A549 (cell line): ENCODE data around the gene BHLHE23. TPM values are rescaled to one million over a fixed set of nuclear protein-coding genes. Genes with fewer than 3 reads are reported as not detected.

Experiments
- ATAC-seq, 2 experiments: fragments of 200-7000 bp in 1 of 2; fragments of >200 bp in 1 of 2; cut with Nextera tagmentation in 1 of 2; cut with Tn5 transposase in 1 of 2; 3 replicates each; pipeline versions ENCODE4 v1.8.0 to v1.9.1; 2018 to 2020; ENCODE audit warnings: mild to moderate bottlenecking in 1 of 2, moderate library complexity in 1 of 2
- CTCF ChIA-PET: fragments of 300-600 bp; sonication (Branson Sonifier 250); formaldehyde crosslinking; extraction: SDS; loops from one replicate; lab custom pipeline; 2021; ENCODE audit warnings: antibody characterized with exemption, inconsistent platforms; lab: Yijun Ruan, JAX
- POLR2A ChIA-PET: fragments of 350-600 bp; formaldehyde crosslinking; extraction: SDS; loops from one replicate; lab custom pipeline; 2021; ENCODE audit warnings: antibody characterized with exemption, inconsistent platforms; lab: Yijun Ruan, JAX
- DNase-seq, 2 experiments: peaks; one replicate each; pipeline versions ENCODE4 v3.0.0 to v3.0.0-alpha.2; 2011 to 2016; ENCODE audit warnings: low read depth in 1 of 2, low spot score in 1 of 2
- FAIRE-seq: peaks from 2 replicates; lab custom pipeline; 2011; peaks lifted over from hg19 to GRCh38; lab: Jason Lieb, UNC
- H3K27ac ChIP-seq, 2 experiments: fragments of >200 bp; sonication (Bioruptor Twin); formaldehyde crosslinking; 3 replicates each; pipeline ENCODE4 v1.5.1; 2016 to 2017
- H3K4me1 ChIP-seq: fragments of >200 bp; sonication (Bioruptor Twin); formaldehyde crosslinking; 3 replicates; pipeline ENCODE4 v1.6.1; 2016
- H3K4me2 ChIP-seq: fragments of >200 bp; sonication (Bioruptor Twin); formaldehyde crosslinking; 3 replicates; pipeline ENCODE4 v1.6.1; 2016
- H3K4me3 ChIP-seq: fragments of >200 bp; sonication (Bioruptor Twin); formaldehyde crosslinking; 3 replicates; pipeline ENCODE4 v1.5.1; 2016
- H3K9me3 ChIP-seq: fragments of >200 bp; sonication (Bioruptor Twin); formaldehyde crosslinking; 3 replicates; pipeline ENCODE4 v1.6.1; 2016
- CBX2 ChIP-seq: fragments of 200-600 bp; sonication (generic); IDR thresholded peaks from 2 replicates; pipeline ENCODE4 v1.6.1; 2016; ENCODE audit warnings: low read depth, mild to moderate bottlenecking, borderline replicate concordance
- CHD2 ChIP-seq: fragments of 150-350 bp; IDR thresholded peaks from 2 replicates; pipeline ENCODE4 v1.6.1; 2014; ENCODE audit warnings: low read length; ENCODE audit not compliant: partially characterized antibody
- CHD4 ChIP-seq: fragments of 200-600 bp; sonication (generic); IDR thresholded peaks from 2 replicates; pipeline ENCODE4 v1.6.1; 2016; ENCODE audit warnings: antibody characterized with exemption, mild to moderate bottlenecking, borderline replicate concordance
- E2F6 ChIP-seq: IDR thresholded peaks from 2 replicates; pipeline ENCODE4 v1.6.1; 2012; ENCODE audit warnings: low read depth, borderline replicate concordance
- EHF ChIP-seq: fragments of 250-450 bp; sonication (Bioruptor Pico); IDR thresholded peaks from 2 replicates; pipeline ENCODE4 v1.5.0; 2020; ENCODE audit warnings: mild to moderate bottlenecking
- EHMT2 ChIP-seq: fragments of 200-600 bp; sonication (generic); IDR thresholded peaks from 2 replicates; pipeline ENCODE4 v1.6.1; 2016; ENCODE audit warnings: antibody characterized with exemption, low read depth, mild to moderate bottlenecking, moderate library complexity
- ESRRA ChIP-seq: fragments of 150-350 bp; IDR thresholded peaks from 2 replicates; pipeline ENCODE4 v1.6.1; 2014; ENCODE audit warnings: mild to moderate bottlenecking, low read length, borderline replicate concordance
- FOSB ChIP-seq: fragments of 250-450 bp; sonication (Bioruptor Pico); IDR thresholded peaks from 2 replicates; pipeline ENCODE4 v1.5.0; 2020; ENCODE audit warnings: mild to moderate bottlenecking, moderate library complexity
- HES2 ChIP-seq: fragments of >200 bp; sonication (Bioruptor Twin); formaldehyde crosslinking; IDR thresholded peaks from 2 replicates; pipeline ENCODE4 v1.6.1; 2016
- HMGXB4 ChIP-seq: fragments of 250-450 bp; sonication (Bioruptor Pico); IDR thresholded peaks from 2 replicates; pipeline ENCODE4 v1.5.0; 2021; ENCODE audit warnings: mild to moderate bottlenecking, moderate library complexity, borderline replicate concordance
- HOXB5 ChIP-seq: fragments of 250-450 bp; sonication (Bioruptor Pico); IDR thresholded peaks from 2 replicates; pipeline ENCODE4 v1.5.0; 2020; ENCODE audit warnings: mild to moderate bottlenecking, moderate library complexity
- JUN ChIP-seq, 2 experiments: fragments of >200 bp; sonication (Bioruptor Twin); formaldehyde crosslinking; IDR thresholded peaks; 2 replicates in 1 of 2; 3 replicates in 1 of 2; pipeline ENCODE4 v1.6.1; 2016 to 2017
- JUNB ChIP-seq: fragments of >200 bp; sonication (Bioruptor Twin); formaldehyde crosslinking; IDR thresholded peaks from 2 replicates; pipeline ENCODE4 v1.6.1; 2016
- POLR2A ChIP-seq: IDR thresholded peaks from 2 replicates; pipeline ENCODE4 v1.6.1; 2012; ENCODE audit warnings: mild to moderate bottlenecking, low read length
- POLR2AphosphoS2 ChIP-seq: conservative IDR thresholded peaks from 2 replicates; pipeline ENCODE4 v1.6.1; 2012; ENCODE audit warnings: low read length, improper control_type of control experiment, inconsistent platforms
- RAD21 ChIP-seq, 2 experiments: fragments of >200 bp in 1 of 2; sonication (Bioruptor Twin) in 1 of 2; formaldehyde crosslinking in 1 of 2; IDR thresholded peaks in 1 of 2; conservative IDR thresholded peaks in 1 of 2; 2 replicates in 1 of 2; 3 replicates in 1 of 2; pipeline ENCODE4 v1.6.1; 2012 to 2018; ENCODE audit warnings: inconsistent platforms in 1 of 2
- RARB ChIP-seq: fragments of 250-450 bp; sonication (Bioruptor Pico); IDR thresholded peaks from 2 replicates; pipeline ENCODE4 v1.8.0; 2021; ENCODE audit warnings: mild to moderate bottlenecking, moderate library complexity
- RCOR1 ChIP-seq: fragments of 150-350 bp; IDR thresholded peaks from 2 replicates; pipeline ENCODE4 v1.6.1; 2014; ENCODE audit warnings: antibody characterized with exemption, low read length, low read depth
- REST ChIP-seq: fragments of 200-600 bp; sonication (generic); IDR thresholded peaks from 2 replicates; pipeline ENCODE4 v1.6.1; 2016; ENCODE audit warnings: antibody characterized with exemption, mild to moderate bottlenecking, moderate library complexity
- SMC3 ChIP-seq: fragments of >200 bp; sonication (Bioruptor Twin); formaldehyde crosslinking; IDR thresholded peaks from 3 replicates; pipeline ENCODE4 v1.6.1; 2018; ENCODE audit warnings: inconsistent platforms
- SREBF2 ChIP-seq: fragments of 450-650 bp; IDR thresholded peaks from 2 replicates; pipeline ENCODE4 v1.6.1; 2014; ENCODE audit warnings: mild to moderate bottlenecking, moderate library complexity
- TFCP2L1 ChIP-seq: fragments of 250-450 bp; sonication (Bioruptor Pico); IDR thresholded peaks from 2 replicates; pipeline ENCODE4 v1.5.0; 2021; ENCODE audit warnings: mild to moderate bottlenecking
- TP53 ChIP-seq: fragments of 250-450 bp; sonication (Bioruptor Pico); IDR thresholded peaks from 2 replicates; pipeline ENCODE4 v1.5.0; 2021; ENCODE audit warnings: mild to moderate bottlenecking, moderate library complexity
- USF2 ChIP-seq: fragments of 450-650 bp; IDR thresholded peaks from 2 replicates; pipeline ENCODE4 v1.6.1; 2014; ENCODE audit warnings: antibody characterized with exemption
- ZNF302 ChIP-seq: fragments of 250-450 bp; sonication (Bioruptor Pico); IDR thresholded peaks from 2 replicates; pipeline ENCODE4 v1.9.0; 2021; ENCODE audit warnings: inconsistent platforms, mild to moderate bottlenecking, moderate library complexity
- ZSCAN20 ChIP-seq: fragments of 250-450 bp; sonication (Bioruptor Pico); IDR thresholded peaks from 2 replicates; pipeline ENCODE4 v1.8.0; 2022; ENCODE audit warnings: mild to moderate bottlenecking, moderate library complexity
- WGBS: methylation state at CpG from one replicate; pipeline ENCODE4 v1.1.6; 2017; ENCODE audit errors: missing lambda C conversion rate; 5-methylcytosine and 5-hydroxymethylcytosine counted together
- polyA plus RNA-seq, 4 experiments: library from polyadenylated mRNA; depleted of rRNA in 3 of 4; stranded (reverse); fragments of >200 nt; fragmentation: RNase III in 1 of 4; extraction: RNeasy Plus Mini Kit Qiagen cat#74134 plus additional on column Dnase treatment in 1 of 4; gene quantifications; 2 replicates in 3 of 4; 3 replicates in 1 of 4; pipeline ENCODE4 v1.2.3, GENCODE V29; 2011 to 2017

BHLHE23 gene
- polyA plus RNA-seq, 2 of the 4 experiments (the other 2 are of a cell fraction): not detected

GRCh38 chr20:63005365-63005861 lies 1.4 kb downstream of the BHLHE23 start:
- no peak overlapping the region for H3K4me2 ChIP-seq
- ATAC-seq (no peak), FAIRE-seq (no peak), DNase-seq (no peak)
- CTCF ChIA-PET: no interaction called here
- 18% methylated on average over 22 of the region's 43 CpGs for WGBS
- H3K27ac ChIP-seq: no peak overlapping the region
- no peaks in the 10 kb centered on the region for H3K9me3 ChIP-seq
- no peak for TF ChIP-seq POLR2AphosphoS2
- TF ChIP-seq ZSCAN20 (CRISPR knock-in tag): no peak
- no peak for TF ChIP-seq CHD2
- TF ChIP-seq FOSB (CRISPR knock-in tag): no peak
- TF ChIP-seq POLR2A: no peak
- TF ChIP-seq USF2: no peak
- no peak for TF ChIP-seq SMC3
- no peak for TF ChIP-seq JUN (IDR thresholded peaks at IDR 0.05)
- no peak for TF ChIP-seq JUNB
- TF ChIP-seq REST: no peak
- no peak for TF ChIP-seq RCOR1
- TF ChIP-seq HES2: no peak
- TF ChIP-seq TFCP2L1: no peak
- no peak for TF ChIP-seq RARB (CRISPR knock-in tag)
- no peak for TF ChIP-seq ESRRA
- no peak for TF ChIP-seq RAD21 (conservative IDR thresholded peaks at IDR 0.05 in 1 of 2, IDR thresholded peaks at IDR 0.05 in 1 of 2)
- TF ChIP-seq E2F6: no peak
- no peak for TF ChIP-seq EHMT2
- no peak overlapping the region for H3K4me3 ChIP-seq
- POLR2A ChIA-PET: no interaction called here
- H3K4me1 ChIP-seq: peaks cover 14% of the 10 kb centered on the region; the same call in 2 of the 3 replicates

- TF ChIP-seq ZNF302 (CRISPR knock-in tag): no peak
- TF ChIP-seq HOXB5 (CRISPR knock-in tag): no peak
- no peak for TF ChIP-seq CHD2
- no peak for TF ChIP-seq HMGXB4 (CRISPR knock-in tag)
- TF ChIP-seq CBX2: no peak
- no peak for TF ChIP-seq TFCP2L1
- TF ChIP-seq SREBF2: no peak
- no peak for TF ChIP-seq CHD4
- TF ChIP-seq ESRRA: no peak
- TF ChIP-seq EHF (CRISPR knock-in tag): no peak
- no peak for TF ChIP-seq TP53 (CRISPR knock-in tag)
- H3K9me3 ChIP-seq: no peaks in the 10 kb centered on the region
- no peak overlapping the region for H3K27ac ChIP-seq
- ATAC-seq (no peak), FAIRE-seq (no peak), DNase-seq (no peak)
- POLR2A ChIA-PET: no interaction called here
- H3K4me3 ChIP-seq: no peak overlapping the region
- 43% methylated on average over 35 of the region's 53 CpGs for WGBS
- no peak overlapping the region for H3K4me2 ChIP-seq
- peaks cover 14% of the 10 kb centered on the region; the same call in 2 of the 3 replicates for H3K4me1 ChIP-seq
- CTCF ChIA-PET: no interaction called here
Observed at GRCh38 chr20:63004607-63005364, 2.0 kb downstream of the BHLHE23 start.
